Hepatocyte (in vitro differentiated cells): ENCODE results near the gene SLC9A8.

Experiments used
- CTCF ChIP-seq: fragments of 200-600 bp; sonication (generic); IDR thresholded peaks from 2 replicates; pipeline ENCODE4 v1.5.1; 2016; ENCODE audit warnings: antibody characterized with exemption, mild to moderate bottlenecking; ENCODE audit not compliant: poor library complexity
- EZH2 ChIP-seq: fragments of 200-600 bp; sonication (generic); IDR thresholded peaks from 2 replicates; pipeline ENCODE4 v1.6.1; 2016; ENCODE audit warnings: antibody characterized with exemption, mild to moderate bottlenecking, borderline replicate concordance
- EZH2phosphoT487 ChIP-seq: fragments of 200-600 bp; sonication (generic); IDR thresholded peaks from one replicate; pipeline ENCODE4 v1.6.1; 2018; ENCODE audit warnings: antibody characterized with exemption, mild to moderate bottlenecking, low read depth, moderate library complexity; ENCODE audit not compliant: unreplicated experiment, severe bottlenecking

- TF ChIP-seq CTCF (no peak), EZH2 (no peak), EZH2phosphoT487 (no peak)
Measured at GRCh38 chr20:49941456-49941855, 128.8 kb downstream of the SLC9A8 start.
